Stimulated activated CD8-positive, alpha-beta memory T cell treated with anti-CD3 and anti-CD28 coated beads, Interleukin-12 subunit alpha, Interleukin-12 subunit beta, amount 100 ng/mL, for 1 hour (primary cell): Measurements from ENCODE around the gene KCNC1.

Experiments
- DNase-seq: peaks from one replicate; pipeline ENCODE4 v3.0.0-alpha.2; 2020; ENCODE audit warnings: low read depth

Gene KCNC1

DNA sequence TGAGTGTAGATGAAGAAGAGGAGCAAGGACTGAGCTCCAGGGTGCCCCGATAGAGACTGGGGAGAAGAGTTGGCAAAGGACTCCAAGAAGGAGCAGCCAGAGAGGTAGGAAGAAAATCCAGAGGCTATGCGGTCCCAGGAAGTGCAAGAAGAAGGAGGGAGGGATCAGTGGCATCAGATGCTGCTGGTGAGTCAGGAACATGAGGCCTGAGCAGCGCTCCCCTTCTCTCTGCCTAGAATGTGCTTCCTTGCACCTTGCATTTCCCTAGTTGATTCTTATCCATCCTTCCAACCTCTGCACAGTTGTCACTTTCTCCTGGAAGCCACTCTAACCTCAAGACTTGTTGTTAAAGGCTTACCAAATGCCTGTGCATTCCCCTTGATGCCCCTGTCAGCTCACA is 21.3 kb downstream of the KCNC1 start:
- DNase-seq, result no peak

DNA sequence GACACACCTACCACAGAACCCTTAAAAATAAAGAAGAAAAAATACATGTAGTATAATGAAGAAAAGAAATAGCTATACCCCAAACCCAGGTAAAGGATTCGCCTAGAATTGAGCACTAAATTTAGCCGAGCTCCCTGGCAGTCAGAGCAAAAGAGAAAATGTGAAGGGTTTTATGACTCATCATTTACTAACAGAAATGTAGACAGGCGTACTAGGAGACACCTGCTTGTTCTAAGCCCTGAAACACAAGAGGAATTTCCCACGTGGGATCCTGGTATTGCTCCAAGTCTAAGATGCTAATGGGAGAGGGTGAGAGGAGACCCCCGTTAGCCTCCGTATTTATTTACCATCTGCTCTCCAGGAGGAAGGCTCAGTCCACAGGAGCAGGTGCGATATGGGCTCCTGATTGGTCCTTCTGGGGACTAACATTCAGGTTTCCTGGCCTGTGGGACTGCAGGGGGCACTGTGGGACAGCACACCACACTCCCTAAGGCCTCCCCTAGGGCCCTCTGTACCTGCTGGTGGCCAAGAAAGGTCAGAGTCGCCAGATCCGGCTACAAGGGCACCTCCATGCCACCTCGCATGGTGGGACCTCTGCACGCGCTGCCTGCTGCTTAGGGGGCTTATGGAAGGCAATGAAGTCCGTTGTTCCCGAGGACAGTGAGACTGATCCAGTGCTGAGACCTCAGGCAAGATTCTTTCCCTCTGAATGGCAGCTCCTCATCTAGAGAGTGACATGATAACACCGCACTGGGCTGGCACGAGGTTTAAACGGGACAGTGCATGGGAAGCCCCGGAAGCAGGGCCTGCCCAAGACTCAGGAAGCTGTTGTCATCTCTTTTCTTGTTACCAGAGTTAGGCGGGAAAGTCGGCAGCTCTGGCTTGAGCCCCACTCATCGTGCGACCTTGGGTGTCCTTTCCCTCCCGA is 25.8 kb downstream of the KCNC1 start:
- no peak for DNase-seq

GRCh38 chr11:17762309-17762974 is 27.9 kb downstream of the KCNC1 start:
- no peak for DNase-seq

- DNase-seq, result no peak
Observed at GRCh38 chr11:17763244-17763643, 28.7 kb downstream of the KCNC1 start.

- no peak for DNase-seq
Observed at GRCh38 chr11:17763703-17764102, 29.1 kb downstream of the KCNC1 start.

GRCh38 chr11:17764446-17765218 is 30.1 kb downstream of the KCNC1 start:
- no peak for DNase-seq

DNA sequence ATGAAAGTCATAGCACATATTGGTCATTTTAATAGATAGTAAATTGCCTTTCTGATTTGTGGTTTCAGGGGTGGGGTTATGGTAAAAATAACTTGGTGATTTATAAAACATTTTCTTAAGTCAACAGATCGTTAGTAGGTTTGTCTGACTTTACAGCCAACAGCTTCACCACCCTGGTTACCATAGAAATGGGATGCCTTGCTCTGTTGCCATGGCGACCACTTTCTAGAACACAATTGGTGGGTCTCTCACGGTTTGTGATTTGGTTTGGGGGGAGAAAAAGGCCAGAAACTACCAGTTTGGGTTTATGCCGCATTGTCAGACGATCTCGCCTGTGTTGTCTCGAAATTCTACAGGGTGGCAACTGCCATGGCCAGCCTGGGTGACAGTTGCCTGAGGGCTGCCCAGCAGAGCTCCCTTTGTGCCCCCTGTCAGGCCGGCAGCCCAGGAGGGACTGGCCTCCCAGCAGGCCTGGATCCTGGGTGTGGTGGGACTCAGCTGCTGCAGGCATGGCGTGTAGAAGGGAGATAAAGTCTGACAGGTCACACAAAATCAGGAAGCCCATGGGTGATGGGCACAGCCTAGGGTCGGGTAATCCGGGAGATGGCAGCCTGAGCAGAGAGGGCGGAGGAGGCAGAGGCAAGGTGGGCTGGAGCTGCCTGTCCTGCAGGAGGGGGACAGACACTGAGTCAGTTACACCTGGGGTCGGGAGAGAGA is 30.9 kb downstream of the KCNC1 start:
- DNase-seq, result no peak

- DNase-seq, result no peak
Observed at GRCh38 chr11:17766073-17766359, 31.4 kb downstream of the KCNC1 start.

GRCh38 chr11:17766590-17766989 is 32.0 kb downstream of the KCNC1 start:
- no peak for DNase-seq

DNA sequence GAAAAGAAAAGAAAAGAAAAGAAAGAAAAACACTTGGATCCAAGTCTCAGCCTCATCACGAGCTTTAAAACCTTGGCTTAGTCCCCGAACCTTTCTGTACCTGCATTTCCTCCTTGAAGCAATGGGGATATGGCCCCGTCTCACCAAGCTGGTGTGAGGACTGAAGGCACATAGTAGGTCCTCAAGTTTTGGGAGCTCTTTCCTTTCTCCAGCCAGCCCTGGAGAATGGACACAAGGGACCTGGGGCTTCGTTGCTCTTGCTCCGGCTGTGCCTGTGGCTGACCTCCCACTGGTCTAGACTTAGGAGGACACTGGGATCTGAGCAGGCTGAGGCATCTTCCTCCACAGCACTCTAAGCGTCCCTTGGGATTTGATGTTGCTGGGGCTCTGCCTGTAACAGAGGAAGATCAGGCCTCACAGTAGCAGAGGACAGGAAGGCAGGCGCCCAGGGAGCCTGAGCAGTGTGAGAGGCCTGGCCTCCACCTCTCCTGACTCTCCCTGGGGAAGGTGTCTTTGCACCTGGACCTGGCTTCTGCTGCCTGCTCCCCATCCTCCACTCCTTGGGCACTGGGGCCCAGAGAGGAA is 32.8 kb downstream of the KCNC1 start:
- DNase-seq, result no peak

GRCh38 chr11:17767914-17768313 is 33.3 kb downstream of the KCNC1 start:
- no peak for DNase-seq

DNA sequence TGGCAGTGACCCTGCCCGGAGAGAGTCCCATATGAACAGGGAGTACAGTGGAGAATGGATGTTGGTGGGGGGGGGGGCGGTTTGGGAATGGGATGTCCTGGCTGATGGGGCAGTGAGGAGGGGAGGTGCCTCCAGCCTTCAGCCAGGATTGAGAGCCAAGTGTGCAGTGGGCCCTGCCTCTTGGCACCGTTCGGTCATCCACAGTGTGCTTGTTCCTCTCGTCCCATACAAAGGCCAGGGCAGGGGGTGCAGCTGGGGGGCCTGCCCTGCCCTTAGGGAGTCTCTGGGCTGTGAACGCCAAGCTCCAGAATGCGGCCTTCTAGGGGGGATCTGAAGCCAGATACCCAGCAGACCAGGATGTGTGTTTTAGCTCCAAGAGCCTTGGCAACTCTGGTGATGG is 34.0 kb downstream of the KCNC1 start:
- DNase-seq, result no peak

DNA sequence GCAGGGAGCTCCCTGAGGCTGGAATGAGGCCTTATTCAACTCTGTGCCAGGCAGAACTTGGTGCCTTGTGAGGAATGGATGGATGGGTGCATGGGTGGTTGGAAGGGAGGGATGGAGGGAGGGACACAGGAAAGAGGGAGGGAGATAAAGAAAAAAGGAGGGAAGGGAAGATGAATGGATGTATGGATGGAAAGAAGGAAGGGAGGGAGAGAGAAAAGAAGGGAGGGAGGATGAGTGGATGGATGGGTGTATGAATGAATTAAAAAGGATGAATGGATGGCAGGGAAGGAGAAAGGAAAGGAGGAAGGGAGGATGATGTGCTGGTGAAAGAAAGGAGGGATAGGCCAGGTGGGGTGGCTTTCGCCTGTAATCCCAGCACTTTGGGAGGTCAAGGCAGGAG is 34.6 kb downstream of the KCNC1 start:
- no peak for DNase-seq

- no peak for DNase-seq
Observed at GRCh38 chr11:17770048-17770652, 35.6 kb downstream of the KCNC1 start.

DNA sequence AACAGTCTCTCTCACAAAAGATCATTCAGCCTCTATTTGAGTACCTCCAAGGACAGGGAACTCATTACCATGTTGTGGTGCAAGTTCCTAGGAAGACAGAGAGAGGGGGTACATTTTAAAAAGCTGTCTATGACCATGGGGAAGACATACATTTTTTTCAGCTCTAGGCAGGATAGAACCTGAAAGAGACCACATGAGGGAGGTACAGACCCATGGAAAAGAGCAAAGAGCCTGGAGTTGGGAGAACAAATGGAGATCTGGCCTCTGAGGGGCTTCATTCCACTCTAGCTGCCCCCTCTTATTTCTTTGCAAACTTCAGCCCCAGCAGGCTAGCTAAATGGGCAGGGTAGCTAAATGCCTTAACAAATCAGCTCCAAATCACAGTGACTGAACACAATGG is 36.3 kb downstream of the KCNC1 start:
- DNase-seq, result no peak

DNA sequence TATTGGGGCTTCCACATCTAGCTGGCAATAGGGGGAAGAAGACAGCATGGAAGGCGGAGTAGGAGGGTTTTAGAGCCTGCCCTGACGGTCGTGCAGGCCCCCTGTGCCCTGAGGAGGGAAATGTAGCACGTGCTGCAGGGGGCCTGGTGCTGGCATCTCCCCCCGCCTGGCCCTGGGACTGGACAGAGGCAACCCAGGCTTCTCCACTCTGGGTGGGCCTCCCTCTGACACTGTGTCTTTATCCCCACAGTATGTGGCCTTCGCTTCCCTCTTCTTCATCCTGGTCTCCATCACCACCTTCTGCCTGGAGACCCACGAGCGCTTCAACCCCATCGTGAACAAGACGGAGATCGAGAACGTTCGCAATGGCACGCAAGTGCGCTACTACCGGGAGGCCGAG is 36.8 kb downstream of the KCNC1 start:
- no peak for DNase-seq

GRCh38 chr11:17771841-17772401 is 37.3 kb downstream of the KCNC1 start:
- DNase-seq, result no peak

DNA sequence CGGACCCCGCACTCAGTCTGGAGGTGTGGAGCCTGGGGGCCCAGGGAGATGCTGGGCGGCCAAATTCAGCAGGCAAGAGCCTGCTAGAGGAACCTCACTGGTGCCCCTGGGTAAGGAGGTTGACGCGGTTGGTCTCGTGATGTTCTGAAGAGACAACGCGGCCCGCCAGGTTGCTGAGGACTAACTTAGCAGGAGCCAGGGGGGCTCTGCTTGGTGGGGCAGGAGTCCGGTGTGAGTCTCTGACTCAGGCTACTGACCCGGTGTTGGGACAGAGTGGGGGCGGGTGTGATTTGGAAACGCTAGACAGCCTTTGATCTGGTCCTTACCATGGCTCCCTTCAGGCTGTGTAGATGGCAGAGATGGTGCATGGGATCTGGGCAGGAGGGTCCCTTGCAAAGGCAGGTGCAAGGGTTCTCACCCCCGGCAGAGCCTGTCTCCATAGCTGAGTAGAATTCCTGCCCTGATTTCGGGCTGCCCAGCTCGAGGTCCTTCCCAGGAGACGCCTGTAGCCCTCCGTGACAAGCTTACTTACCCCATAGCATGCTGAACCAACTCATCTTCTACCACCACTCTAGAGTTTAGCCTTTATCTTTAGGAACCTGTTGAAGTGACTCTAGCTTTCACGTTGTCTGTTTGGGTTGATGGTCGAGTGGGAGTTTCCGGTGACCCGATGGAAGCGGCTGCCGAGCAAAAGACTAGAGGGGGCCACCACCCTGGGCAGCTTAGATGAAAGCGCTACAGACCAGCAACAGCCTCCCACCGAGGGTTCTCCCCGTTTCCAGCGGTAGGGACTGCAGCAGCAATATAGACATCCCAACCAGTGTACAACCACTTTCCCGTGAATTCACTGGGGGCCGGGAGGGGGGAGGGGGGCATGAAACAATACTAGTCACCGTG is 38.4 kb downstream of the KCNC1 start:
- no peak for DNase-seq

GRCh38 chr11:17773674-17774073 is 39.1 kb downstream of the KCNC1 start:
- DNase-seq, result no peak
